Lower leg skin (tissue), 3 donors: ENCODE results near the gene MXI1.

Source experiments
- CTCF ChIP-seq, 3 donors: fragments of 450-650 bp; IDR thresholded peaks; one replicate each; pipeline ENCODE4 v1.5.1; 2016; ENCODE audit warnings: antibody characterized with exemption in 3 of 3, mild to moderate bottlenecking in 3 of 3, moderate library complexity in 2 of 3
- POLR2A ChIP-seq, 2 donors: fragments of 450-650 bp; IDR thresholded peaks; one replicate each; pipeline ENCODE4 v1.6.1; 2016 to 2017; ENCODE audit warnings: antibody characterized with exemption in 2 of 2, mild to moderate bottlenecking in 1 of 2, moderate library complexity in 1 of 2

GRCh38 chr10:110313674-110314073, 106.3 kb downstream of the MXI1 start:
- TF ChIP-seq CTCF (IDR thresholded peaks at IDR 0.05) (no peak), POLR2A (IDR thresholded peaks at IDR 0.05) (no peak)
